Ovary (tissue), 3 donors: ENCODE data around the gene SORCS2.

Experiments used
- EP300 ChIP-seq: sonication (generic); formaldehyde crosslinking; IDR thresholded peaks from one replicate; pipeline ENCODE4 v1.6.1; 2017; ENCODE audit warnings: antibody characterized with exemption
- TF ChIP-seq, protein P1 (sequence below), 3 donors: fragments of 450-650 bp in 2 of 3; fragments of 200-600 bp in 1 of 3; IDR thresholded peaks; one replicate each; pipeline versions ENCODE4 v1.5.1 to v1.8.0; 2016 to 2022; ENCODE audit warnings: antibody characterized with exemption in 3 of 3, mild to moderate bottlenecking in 1 of 3
- donor health status: DM: no; HTN: no; CAD: no.

DNA sequence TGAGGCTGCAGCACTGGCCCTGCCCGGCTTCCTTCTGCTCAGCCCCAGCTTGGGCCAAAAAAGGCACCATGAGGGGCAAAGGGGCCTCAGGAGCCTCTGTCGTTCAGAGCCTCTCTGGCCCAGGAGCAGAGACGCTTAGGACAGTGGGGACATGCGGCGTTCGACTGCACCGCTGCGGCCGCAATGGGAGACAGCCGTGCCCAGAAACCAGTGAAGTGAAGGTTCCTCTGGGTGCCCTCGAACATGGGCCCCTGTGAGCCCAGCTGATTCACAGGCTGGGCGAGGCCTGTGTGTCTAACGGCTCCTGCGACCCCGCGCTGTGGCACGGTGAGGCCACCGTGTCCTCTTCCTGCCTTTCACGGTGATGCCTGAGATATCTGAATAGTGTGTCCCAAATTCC is 512.3 kb downstream of the SORCS2 start:
- TF ChIP-seq, protein P1, sequence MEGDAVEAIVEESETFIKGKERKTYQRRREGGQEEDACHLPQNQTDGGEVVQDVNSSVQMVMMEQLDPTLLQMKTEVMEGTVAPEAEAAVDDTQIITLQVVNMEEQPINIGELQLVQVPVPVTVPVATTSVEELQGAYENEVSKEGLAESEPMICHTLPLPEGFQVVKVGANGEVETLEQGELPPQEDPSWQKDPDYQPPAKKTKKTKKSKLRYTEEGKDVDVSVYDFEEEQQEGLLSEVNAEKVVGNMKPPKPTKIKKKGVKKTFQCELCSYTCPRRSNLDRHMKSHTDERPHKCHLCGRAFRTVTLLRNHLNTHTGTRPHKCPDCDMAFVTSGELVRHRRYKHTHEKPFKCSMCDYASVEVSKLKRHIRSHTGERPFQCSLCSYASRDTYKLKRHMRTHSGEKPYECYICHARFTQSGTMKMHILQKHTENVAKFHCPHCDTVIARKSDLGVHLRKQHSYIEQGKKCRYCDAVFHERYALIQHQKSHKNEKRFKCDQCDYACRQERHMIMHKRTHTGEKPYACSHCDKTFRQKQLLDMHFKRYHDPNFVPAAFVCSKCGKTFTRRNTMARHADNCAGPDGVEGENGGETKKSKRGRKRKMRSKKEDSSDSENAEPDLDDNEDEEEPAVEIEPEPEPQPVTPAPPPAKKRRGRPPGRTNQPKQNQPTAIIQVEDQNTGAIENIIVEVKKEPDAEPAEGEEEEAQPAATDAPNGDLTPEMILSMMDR (IDR thresholded peaks at IDR 0.05): no peak
- TF ChIP-seq EP300: no peak
